ENCODE results near the gene NUP88.

- TF ChIP-seq CTCF (IDR thresholded peaks at IDR 0.05; ENCODE audit: low read depth, low read length, poor library complexity, severe bottlenecking) = no peak
- no peak for TF ChIP-seq EZH2phosphoT487 (IDR thresholded peaks at IDR 0.05; ENCODE audit: borderline replicate concordance, low read length)
Measured at GRCh38 chr17:5396612-5397011, 22.9 kb downstream of the NUP88 start.
